Bronchial smooth muscle cell (primary cell): ENCODE data around the gene UFL1. TPM values are rescaled to one million over a fixed set of nuclear protein-coding genes. Genes with fewer than 3 reads are reported as not detected.

Source experiments
- total RNA-seq: library from RNA; depleted of rRNA; stranded (reverse); fragments of >200 nt; gene quantifications from 2 replicates; pipeline ENCODE4 v1.2.1, GENCODE V29; 2014

UFL1 gene
- total RNA-seq: 22.2 and 29.5 TPM in 2 replicates

DNA sequence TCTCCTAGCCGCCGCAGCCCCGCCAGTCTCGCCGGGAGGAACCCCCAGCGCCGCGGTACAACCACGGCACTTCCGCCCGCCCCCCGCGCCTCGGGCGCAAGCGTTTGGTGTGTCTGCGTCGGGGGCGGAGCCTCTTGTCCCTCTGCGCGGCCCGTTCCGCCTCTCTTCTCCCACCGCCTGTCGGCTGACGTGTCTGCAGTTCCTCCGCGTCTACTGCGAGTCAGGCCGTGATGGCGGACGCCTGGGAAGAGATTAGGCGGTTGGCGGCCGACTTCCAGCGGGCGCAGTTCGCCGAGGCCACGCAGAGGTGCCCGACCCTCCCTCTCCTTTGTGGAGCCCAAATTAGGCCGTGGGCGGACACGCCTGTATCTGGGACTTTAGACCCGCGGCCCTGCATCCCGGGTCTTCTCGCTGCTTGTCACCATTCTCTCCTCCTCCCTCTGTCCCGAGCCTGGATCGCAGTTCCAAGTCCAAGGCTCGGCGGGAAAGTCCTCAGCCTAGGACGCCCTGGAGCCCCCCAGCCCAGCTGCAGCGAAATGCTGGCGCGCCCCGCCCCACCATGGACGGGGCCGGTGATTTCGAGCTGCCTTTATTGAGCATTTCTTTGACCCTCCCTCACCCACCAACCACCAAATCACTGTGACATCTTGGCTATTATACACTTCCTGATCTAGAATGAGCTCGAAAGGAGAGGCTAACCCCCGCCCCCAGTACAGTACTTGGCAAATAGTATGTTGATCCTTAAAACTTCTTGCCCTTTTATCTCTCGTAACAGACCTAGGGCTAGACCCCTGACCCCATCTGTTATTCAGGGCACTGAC is at the start of gene UFL1:
Gene UFL1, plus strand, starts transcription at position 163 of the 821 bp plus-strand sequence. Its CDS starts 68 bp downstream, at position 231.

DNA sequence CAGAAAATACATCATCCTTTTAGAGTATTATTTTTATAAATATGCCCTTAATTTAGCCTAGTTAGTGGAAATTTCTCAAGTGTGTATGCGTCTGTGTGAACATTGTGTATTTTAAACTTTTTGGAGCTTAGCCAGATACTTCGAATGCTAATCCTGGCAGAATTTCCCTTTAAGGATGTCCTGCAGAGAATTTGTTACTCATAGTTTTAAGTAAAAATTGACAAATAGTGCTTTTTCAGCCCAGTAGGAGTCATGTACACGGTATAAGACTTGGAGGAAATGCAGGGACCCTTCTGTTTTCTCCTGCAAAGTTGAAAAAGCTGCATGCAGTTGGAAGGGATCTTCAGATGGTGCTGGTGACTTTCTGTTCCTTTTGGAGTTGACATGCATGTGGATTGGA is 41.3 kb downstream of the UFL1 start, which contains the start of gene FHL5:
Gene FHL5, plus strand, starts transcription at position 243 of the 400 bp plus-strand sequence. CDS start 40,486 bp downstream, outside the sequence.

Other genes starting within 250 kb of the UFL1 start
- gene FHL5, start 41.3 kb downstream of the UFL1 start, total RNA-seq: not detected in 2 replicates